SK-N-SH (cell line): ENCODE measurements around the gene FAM78B. TPM values are rescaled to one million over a fixed set of nuclear protein-coding genes. Genes with fewer than 3 reads are reported as not detected.

Experiments used
- CTCF ChIA-PET: fragments of 300-600, 350-600 bp; formaldehyde crosslinking; extraction: SDS; loops from one replicate; lab custom pipeline; 2021; lab: Yijun Ruan, JAX
- POLR2A ChIA-PET: fragments of 350-600 bp; sonication (Branson Sonifier 250); formaldehyde crosslinking; extraction: SDS; loops from one replicate; lab custom pipeline; 2020; ENCODE audit warnings: antibody characterized with exemption, inconsistent platforms; lab: Yijun Ruan, JAX
- DNase-seq: peaks from one replicate; pipeline ENCODE4 v3.0.0; 2012
- H2AFZ ChIP-seq: fragments of 200-600 bp; sonication (generic); 2 replicates; pipeline ENCODE4 v1.8.1; 2016; ENCODE audit warnings: antibody characterized with exemption, mild to moderate bottlenecking, low read depth
- H3F3A ChIP-seq: fragments of 200-600 bp; sonication (generic); replicated peaks from 2 replicates; pipeline ENCODE3; 2016; ENCODE audit warnings: antibody characterized with exemption, mild to moderate bottlenecking; ENCODE audit not compliant: insufficient read depth
- H3K27ac ChIP-seq, 2 experiments: fragments of 200-500 bp in 1 of 2; fragments of 200-600 bp in 1 of 2; sonication (Bioruptor generic) in 1 of 2; sonication (generic), shearing (Covaris generic) in 1 of 2; 2 replicates each; pipeline versions ENCODE4 v1.5.1 to v1.6.1; 2014 to 2016; ENCODE audit warnings: low read depth in 2 of 2, inconsistent platforms in 1 of 2, low read length in 1 of 2, mild to moderate bottlenecking in 1 of 2, mixed read lengths in 1 of 2
- H3K27me3 ChIP-seq: fragments of 200-600 bp; sonication (generic), shearing (Covaris generic); 2 replicates; pipeline ENCODE4 v1.6.1; 2016; ENCODE audit warnings: mixed run types; ENCODE audit not compliant: insufficient read depth
- H3K36me3 ChIP-seq, 2 experiments: fragments of 200-500 bp in 1 of 2; fragments of 200-600 bp in 1 of 2; sonication (Bioruptor generic) in 1 of 2; sonication (generic) in 1 of 2; replicated peaks in 1 of 2; 2 replicates each; pipeline versions ENCODE3 to v1.5.1; 2014 to 2016; ENCODE audit warnings: low read length in 1 of 2, mild to moderate bottlenecking in 1 of 2; ENCODE audit not compliant: insufficient read depth in 2 of 2, control insufficient read depth in 1 of 2
- H3K4me1 ChIP-seq, 2 experiments: fragments of 200-500 bp in 1 of 2; fragments of 200-600 bp in 1 of 2; sonication (Bioruptor generic) in 1 of 2; sonication (generic), shearing (Covaris generic) in 1 of 2; 2 replicates each; pipeline versions ENCODE4 v1.5.1 to v1.6.1; 2014 to 2016; ENCODE audit warnings: low read depth in 1 of 2, low read length in 1 of 2, mixed run types in 1 of 2; ENCODE audit not compliant: insufficient read depth in 2 of 2, control insufficient read depth in 1 of 2
- H3K4me2 ChIP-seq: fragments of 200-600 bp; sonication (generic), shearing (Covaris generic); 2 replicates; pipeline ENCODE4 v1.6.1; 2017; ENCODE audit warnings: mixed run types
- H3K4me3 ChIP-seq, 2 experiments: fragments of 200-500 bp in 1 of 2; fragments of 200-600 bp in 1 of 2; sonication (Bioruptor generic) in 1 of 2; sonication (generic), shearing (Covaris generic) in 1 of 2; 2 replicates each; pipeline versions ENCODE4 v1.5.1 to v1.8.1; 2014 to 2016; ENCODE audit warnings: low read depth in 2 of 2, inconsistent platforms in 1 of 2, low read length in 1 of 2, mild to moderate bottlenecking in 1 of 2, mixed read lengths in 1 of 2, moderate library complexity in 1 of 2
- H3K79me2 ChIP-seq: fragments of 200-600 bp; sonication (generic); 2 replicates; pipeline ENCODE4 v1.8.1; 2017; ENCODE audit warnings: mild to moderate bottlenecking; ENCODE audit not compliant: insufficient read depth
- H3K9ac ChIP-seq: fragments of 200-600 bp; sonication (generic); 2 replicates; pipeline ENCODE4 v1.6.1; 2017; ENCODE audit warnings: mixed run types
- H3K9me2 ChIP-seq: fragments of 200-600 bp; sonication (generic); 2 replicates; pipeline ENCODE4 v1.6.1; 2017; ENCODE audit warnings: mixed run types
- H3K9me3 ChIP-seq: fragments of 200-600 bp; sonication (generic); 2 replicates; pipeline ENCODE4 v1.6.1; 2017; ENCODE audit warnings: mixed run types, mild to moderate bottlenecking, moderate library complexity
- H4K20me1 ChIP-seq: fragments of 200-600 bp; sonication (generic); 2 replicates; pipeline ENCODE4 v1.6.1; 2017; ENCODE audit warnings: mild to moderate bottlenecking, mixed run types; ENCODE audit not compliant: insufficient read depth
- CTCF ChIP-seq: fragments of 200-600 bp; sonication (generic); IDR thresholded peaks from 2 replicates; pipeline ENCODE4 v1.6.1; 2017; ENCODE audit warnings: antibody characterized with exemption, mild to moderate bottlenecking, moderate library complexity
- EP300 ChIP-seq, 2 experiments: IDR thresholded peaks; 2 replicates each; pipeline versions ENCODE4 v1.4.0 to v1.6.1; 2012; ENCODE audit warnings: borderline replicate concordance in 1 of 2, low read depth in 1 of 2, low read length in 1 of 2
- EZH2phosphoT487 ChIP-seq: fragments of 200-600 bp; sonication (generic); IDR thresholded peaks from 2 replicates; pipeline ENCODE4 v1.6.1; 2017; ENCODE audit warnings: low read depth, mixed run types, mild to moderate bottlenecking, antibody characterized with exemption, moderate library complexity, borderline replicate concordance
- FOSL2 ChIP-seq: IDR thresholded peaks from 2 replicates; pipeline ENCODE4 v1.4.0; 2012; ENCODE audit warnings: low read depth, mild to moderate bottlenecking, moderate library complexity, borderline replicate concordance
- FOXJ3 ChIP-seq: sonication (generic); formaldehyde crosslinking; IDR thresholded peaks from 2 replicates; pipeline ENCODE4 v1.5.1; 2020; ENCODE audit warnings: mild to moderate bottlenecking, missing genetic modification reagents
- GABPA ChIP-seq: IDR thresholded peaks from 2 replicates; pipeline ENCODE4 v1.4.0; 2012; ENCODE audit warnings: low read depth, mild to moderate bottlenecking
- MXI1 ChIP-seq: IDR thresholded peaks from 2 replicates; pipeline ENCODE4 v1.6.1; 2012; ENCODE audit warnings: mild to moderate bottlenecking, low read depth, low read length, improper control_type of control experiment
- POLR2AphosphoS5 ChIP-seq: IDR thresholded peaks from 2 replicates; pipeline ENCODE4 v1.6.1; 2012; ENCODE audit warnings: low read depth, low read length
- RAD21 ChIP-seq: IDR thresholded peaks from 2 replicates; pipeline ENCODE4 v1.6.1; 2012; ENCODE audit warnings: mild to moderate bottlenecking, low read length
- RCOR1 ChIP-seq: fragments of 150-350 bp; IDR thresholded peaks from 2 replicates; pipeline ENCODE4 v1.6.1; 2017; ENCODE audit warnings: antibody characterized with exemption, low read length
- REST ChIP-seq: IDR thresholded peaks from 2 replicates; pipeline ENCODE4 v1.6.1; 2012; ENCODE audit warnings: mild to moderate bottlenecking, low read depth, low read length, moderate library complexity
- RXRA ChIP-seq: IDR thresholded peaks from 2 replicates; pipeline ENCODE4 v1.4.0; 2012; ENCODE audit warnings: low read depth, mild to moderate bottlenecking, borderline replicate concordance
- SMC3 ChIP-seq: IDR thresholded peaks from 2 replicates; pipeline ENCODE4 v1.6.1; 2012; ENCODE audit warnings: low read depth, low read length, improper control_type of control experiment
- TAF1 ChIP-seq: IDR thresholded peaks from 2 replicates; pipeline ENCODE4 v1.6.1; 2012; ENCODE audit warnings: low read depth, mild to moderate bottlenecking, low read length, moderate library complexity, borderline replicate concordance
- TCF12 ChIP-seq: IDR thresholded peaks from 2 replicates; pipeline ENCODE4 v1.4.0; 2012
- YY1 ChIP-seq: IDR thresholded peaks from 2 replicates; pipeline ENCODE4 v1.4.0; 2012; ENCODE audit warnings: low read depth, mild to moderate bottlenecking
- WGBS: methylation state at CpG from one replicate; pipeline ENCODE4 v1.1.6; 2017; ENCODE audit warnings: low lambda C conversion rate; 5-methylcytosine and 5-hydroxymethylcytosine counted together
- polyA plus RNA-seq, 3 experiments: library from polyadenylated mRNA; depleted of rRNA; stranded (reverse); fragments of >200 nt; gene quantifications; 2 replicates each; pipeline ENCODE4 v1.2.3, GENCODE V29; 2012
- TF ChIP-seq, protein P1 (sequence below): IDR thresholded peaks from 2 replicates; pipeline ENCODE4 v1.4.0; 2012; ENCODE audit warnings: low read depth
- TF ChIP-seq, protein P2 (sequence below): IDR thresholded peaks from 2 replicates; pipeline ENCODE4 v1.4.0; 2012; ENCODE audit warnings: low read depth, borderline replicate concordance

The FAM78B gene
- polyA plus RNA-seq, 1 of the 3 experiments (the other 2 are of a cell fraction) = 0.36 TPM

DNA sequence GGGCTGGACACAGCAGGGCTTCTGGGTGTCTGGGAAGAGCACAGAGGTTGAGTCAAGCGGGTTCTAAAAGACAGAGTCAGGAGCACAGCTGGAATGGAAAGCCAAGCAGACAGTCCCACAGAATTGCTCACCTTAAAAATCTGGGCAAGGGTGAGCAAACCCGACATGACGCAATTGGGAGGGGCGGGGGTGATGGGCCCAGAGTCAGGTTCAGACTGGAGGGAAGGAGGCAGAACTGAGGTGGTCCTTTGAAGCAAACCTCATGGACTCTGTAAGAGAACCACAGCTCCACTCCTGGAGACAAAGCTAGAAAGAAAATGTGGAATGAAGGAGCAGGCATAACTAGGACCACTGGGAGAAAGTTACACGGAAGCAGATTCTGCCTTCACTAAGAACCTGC, 49.0 kb downstream of the FAM78B start:
- WGBS = 30% methylated on average over 4 of the region's 5 CpGs
- DNase-seq = no peak
- H3K9me3 ChIP-seq = no peaks in the 10 kb centered on the region
- POLR2A ChIA-PET = no interaction called here
- TF ChIP-seq CTCF (no peak), POLR2AphosphoS5 (no peak), EZH2phosphoT487 (no peak), FOXJ3 (CRISPR knock-in tag) (no peak), FOSL2 (no peak), RAD21 (no peak), RXRA (no peak), TCF12 (no peak), TAF1 (no peak)
- TF ChIP-seq, protein P1, sequence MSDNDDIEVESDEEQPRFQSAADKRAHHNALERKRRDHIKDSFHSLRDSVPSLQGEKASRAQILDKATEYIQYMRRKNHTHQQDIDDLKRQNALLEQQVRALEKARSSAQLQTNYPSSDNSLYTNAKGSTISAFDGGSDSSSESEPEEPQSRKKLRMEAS = no peak
- TF ChIP-seq, protein P2, sequence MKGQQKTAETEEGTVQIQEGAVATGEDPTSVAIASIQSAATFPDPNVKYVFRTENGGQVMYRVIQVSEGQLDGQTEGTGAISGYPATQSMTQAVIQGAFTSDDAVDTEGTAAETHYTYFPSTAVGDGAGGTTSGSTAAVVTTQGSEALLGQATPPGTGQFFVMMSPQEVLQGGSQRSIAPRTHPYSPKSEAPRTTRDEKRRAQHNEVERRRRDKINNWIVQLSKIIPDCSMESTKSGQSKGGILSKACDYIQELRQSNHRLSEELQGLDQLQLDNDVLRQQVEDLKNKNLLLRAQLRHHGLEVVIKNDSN = no peak
- H3K9me2 ChIP-seq = no peaks in the 10 kb centered on the region
- H3F3A ChIP-seq = no peaks in the 10 kb centered on the region
- CTCF ChIA-PET = interaction anchor here (1.9 kb wide), 1 partner anchor 18 kb away, joined by 5 read pairs; no protein-coding TSS in a partner anchor
- H3K79me2 ChIP-seq = no peaks in the 10 kb centered on the region
- no peaks in the 10 kb centered on the region for H4K20me1 ChIP-seq
- H3K4me3 ChIP-seq = no peak overlapping the region
- no peak overlapping the region for H2AFZ ChIP-seq
- no peaks in the 10 kb centered on the region; a peak in 1 of 4 replicates for H3K4me1 ChIP-seq
- H3K9ac ChIP-seq = no peak overlapping the region
- no peaks in the 10 kb centered on the region for H3K27me3 ChIP-seq
- no peak overlapping the region for H3K4me2 ChIP-seq
- H3K27ac ChIP-seq = no peak overlapping the region
- H3K36me3 ChIP-seq = no peaks in the 10 kb centered on the region

DNA sequence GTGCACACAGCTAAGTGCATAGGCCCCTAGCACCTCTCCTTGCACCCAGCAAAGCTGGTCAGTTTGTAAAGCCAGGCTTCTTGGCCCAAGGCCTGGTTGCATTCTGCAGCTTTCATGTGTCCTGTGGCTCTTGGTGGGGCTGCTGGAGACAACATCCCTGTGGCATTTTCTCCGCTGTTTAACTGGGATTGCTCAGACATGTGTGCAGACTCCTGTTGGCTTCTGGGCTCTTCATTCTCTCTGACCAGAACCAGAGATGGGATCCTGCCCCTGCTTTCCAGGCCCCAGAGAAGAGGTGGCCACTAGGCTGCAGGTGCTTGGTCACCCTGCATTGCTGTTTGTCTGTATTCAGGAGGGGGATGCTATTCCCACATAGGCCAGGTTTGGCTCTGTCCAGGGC, 50.8 kb downstream of the FAM78B start:
- Histone ChIP-seq H3K4me2 (no peak overlapping the region), H2AFZ (no peak overlapping the region), H3K9me2 (no peaks in the 10 kb centered on the region), H3K36me3 (no peaks in the 10 kb centered on the region), H3K9me3 (no peaks in the 10 kb centered on the region), H3F3A (no peaks in the 10 kb centered on the region), H4K20me1 (no peaks in the 10 kb centered on the region), H3K27me3 (no peaks in the 10 kb centered on the region), H3K79me2 (no peaks in the 10 kb centered on the region), H3K9ac (no peak overlapping the region), H3K4me3 (no peak overlapping the region), H3K27ac (no peak overlapping the region), H3K4me1 (no peaks in the 10 kb centered on the region; a peak in 1 of 4 replicates)
- ChIA-PET POLR2A (no interaction called here), CTCF (no interaction called here)
- no peak for DNase-seq
- 43% methylated on average over 1 of the region's 1 CpG for WGBS
- TF ChIP-seq SMC3 (no peak), CTCF (no peak), RXRA (no peak), MXI1 (no peak), GABPA (no peak), EZH2phosphoT487 (no peak), YY1 (no peak), TCF12 (no peak), RCOR1 (no peak), EP300 (IDR thresholded peaks at IDR 0.05; ENCODE audit: borderline replicate concordance in 1 of 2, low read depth in 1 of 2, low read length in 1 of 2) (no peak), REST (no peak)
